Spleen (tissue), 7 donors: Measurements from ENCODE around the gene NMNAT2.
"Not testable (repeated sequence)": the region's sequence is repeated elsewhere in the genome, so short reads cannot be mapped to it uniquely, and the experiment has no call there.

ENCODE experiments used
- POLR2A ChIP-seq, 3 donors: fragments of 450-650 bp; IDR thresholded peaks; one replicate each; pipeline ENCODE4 v1.5.1; 2017; ENCODE audit warnings: antibody characterized with exemption in 3 of 3, mild to moderate bottlenecking in 1 of 3
- POLR2AphosphoS5 ChIP-seq, 3 donors: sonication (generic); formaldehyde crosslinking; IDR thresholded peaks; one replicate each; pipeline ENCODE4 v1.5.1; 2017; ENCODE audit warnings: antibody characterized with exemption in 3 of 3
- TF ChIP-seq, protein P1 (sequence below), 11 experiments: fragments of 200-600 bp in 7 of 11; fragments of 450-650 bp in 4 of 11; sonication (generic) in 4 of 11; IDR thresholded peaks in 8 of 11; conservative IDR thresholded peaks in 3 of 11; 1 replicate in 7 of 11; 2 replicates in 4 of 11; pipeline versions ENCODE4 v1.4.0 to v1.8.0; 2016 to 2021; ENCODE audit warnings: antibody characterized with exemption in 11 of 11, inconsistent platforms in 4 of 11, mild to moderate bottlenecking in 1 of 11
- donor health status: DM: no; HTN: no; CAD: no; lungs with moderate emphysema.
- donor health status: DM: no; HTN: no; CAD: no.
- donor health status: DM: no; HTN: no; CAD: no.

DNA sequence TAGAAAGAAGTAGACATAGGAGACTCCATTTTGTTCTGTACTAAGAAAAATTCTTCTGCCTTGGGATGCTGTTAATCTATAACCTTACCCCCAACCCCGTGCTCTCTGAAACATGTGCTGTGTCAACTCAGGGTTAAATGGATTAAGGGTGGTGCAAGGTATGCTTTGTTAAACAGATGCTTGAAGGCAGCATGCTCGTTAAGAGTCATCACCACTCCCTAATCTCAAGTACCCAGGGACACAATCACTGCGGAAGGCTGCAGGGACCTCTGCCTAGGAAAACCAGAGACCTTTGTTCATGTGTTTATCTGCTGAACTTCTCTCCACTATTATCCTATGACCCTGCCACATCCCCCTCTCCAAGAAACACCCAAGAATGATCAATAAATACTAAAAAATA lies 9.4 kb upstream of the NMNAT2 start:
- TF ChIP-seq, protein P1, sequence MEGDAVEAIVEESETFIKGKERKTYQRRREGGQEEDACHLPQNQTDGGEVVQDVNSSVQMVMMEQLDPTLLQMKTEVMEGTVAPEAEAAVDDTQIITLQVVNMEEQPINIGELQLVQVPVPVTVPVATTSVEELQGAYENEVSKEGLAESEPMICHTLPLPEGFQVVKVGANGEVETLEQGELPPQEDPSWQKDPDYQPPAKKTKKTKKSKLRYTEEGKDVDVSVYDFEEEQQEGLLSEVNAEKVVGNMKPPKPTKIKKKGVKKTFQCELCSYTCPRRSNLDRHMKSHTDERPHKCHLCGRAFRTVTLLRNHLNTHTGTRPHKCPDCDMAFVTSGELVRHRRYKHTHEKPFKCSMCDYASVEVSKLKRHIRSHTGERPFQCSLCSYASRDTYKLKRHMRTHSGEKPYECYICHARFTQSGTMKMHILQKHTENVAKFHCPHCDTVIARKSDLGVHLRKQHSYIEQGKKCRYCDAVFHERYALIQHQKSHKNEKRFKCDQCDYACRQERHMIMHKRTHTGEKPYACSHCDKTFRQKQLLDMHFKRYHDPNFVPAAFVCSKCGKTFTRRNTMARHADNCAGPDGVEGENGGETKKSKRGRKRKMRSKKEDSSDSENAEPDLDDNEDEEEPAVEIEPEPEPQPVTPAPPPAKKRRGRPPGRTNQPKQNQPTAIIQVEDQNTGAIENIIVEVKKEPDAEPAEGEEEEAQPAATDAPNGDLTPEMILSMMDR (IDR thresholded peaks at IDR 0.05 in 8 of 11, conservative IDR thresholded peaks at IDR 0.05 in 3 of 11), result not testable (repeated sequence)
- not testable (repeated sequence) for TF ChIP-seq POLR2AphosphoS5, POLR2A (IDR thresholded peaks at IDR 0.05)
